ENCODE data around the gene PER2.
A peak's percentile ranks its signal among the peaks of the same experiment; 100 is the strongest.

PER2 gene

DNA sequence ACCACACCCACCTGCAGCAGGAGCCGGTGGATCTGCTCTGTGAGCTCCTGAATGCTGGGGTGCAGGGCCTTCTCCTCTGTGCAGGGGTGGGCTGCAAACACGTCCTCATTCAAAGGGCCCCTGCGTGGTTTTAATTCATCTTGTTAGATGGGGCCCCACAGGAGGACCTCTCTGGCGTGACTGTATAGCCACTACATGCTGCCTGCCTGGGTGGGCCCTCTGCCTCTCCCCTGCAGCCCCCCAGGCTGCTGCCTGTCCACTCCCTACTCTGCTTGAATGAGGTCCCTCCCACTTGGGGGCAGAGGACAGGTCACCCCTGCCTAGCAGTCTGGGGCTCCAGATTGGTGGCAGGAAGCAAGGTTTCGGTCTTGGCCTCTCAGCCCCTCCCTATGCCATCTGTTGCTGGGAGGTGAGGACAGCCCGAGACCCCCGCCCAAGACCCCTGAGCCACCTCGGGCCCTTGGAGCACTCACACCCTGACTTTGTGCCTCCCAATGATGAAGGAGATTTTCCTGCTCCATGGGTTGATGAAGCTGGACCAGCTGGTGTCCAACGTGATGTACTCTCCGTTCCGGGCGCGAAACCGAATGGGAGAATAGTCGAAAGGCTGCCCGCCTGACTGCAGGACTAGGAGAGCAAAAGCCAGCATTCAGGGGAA is 26.6 kb downstream of the PER2 start:
- no peak overlapping the region for H3K4me3 ChIP-seq (ENCODE audit: low read depth, low read length)
- TF ChIP-seq, protein P1, sequence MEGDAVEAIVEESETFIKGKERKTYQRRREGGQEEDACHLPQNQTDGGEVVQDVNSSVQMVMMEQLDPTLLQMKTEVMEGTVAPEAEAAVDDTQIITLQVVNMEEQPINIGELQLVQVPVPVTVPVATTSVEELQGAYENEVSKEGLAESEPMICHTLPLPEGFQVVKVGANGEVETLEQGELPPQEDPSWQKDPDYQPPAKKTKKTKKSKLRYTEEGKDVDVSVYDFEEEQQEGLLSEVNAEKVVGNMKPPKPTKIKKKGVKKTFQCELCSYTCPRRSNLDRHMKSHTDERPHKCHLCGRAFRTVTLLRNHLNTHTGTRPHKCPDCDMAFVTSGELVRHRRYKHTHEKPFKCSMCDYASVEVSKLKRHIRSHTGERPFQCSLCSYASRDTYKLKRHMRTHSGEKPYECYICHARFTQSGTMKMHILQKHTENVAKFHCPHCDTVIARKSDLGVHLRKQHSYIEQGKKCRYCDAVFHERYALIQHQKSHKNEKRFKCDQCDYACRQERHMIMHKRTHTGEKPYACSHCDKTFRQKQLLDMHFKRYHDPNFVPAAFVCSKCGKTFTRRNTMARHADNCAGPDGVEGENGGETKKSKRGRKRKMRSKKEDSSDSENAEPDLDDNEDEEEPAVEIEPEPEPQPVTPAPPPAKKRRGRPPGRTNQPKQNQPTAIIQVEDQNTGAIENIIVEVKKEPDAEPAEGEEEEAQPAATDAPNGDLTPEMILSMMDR (IDR thresholded peaks at IDR 0.05; ENCODE audit: low read depth, low read length): no peak

GRCh38 chr2:238260883-238261282 is 27.5 kb downstream of the PER2 start:
- TF ChIP-seq, protein P1 (IDR thresholded peaks at IDR 0.05; ENCODE audit: low read depth, low read length): no peak
- no peak overlapping the region for H3K4me3 ChIP-seq (ENCODE audit: low read depth, low read length)

- TF ChIP-seq, protein P1 (IDR thresholded peaks at IDR 0.05; ENCODE audit: low read depth, low read length): 0 out of 2 replicates have a peak, but pooled peaks have one; percentile 5
Measured at GRCh38 chr2:238259061-238260020, 29.1 kb downstream of the PER2 start.

DNA sequence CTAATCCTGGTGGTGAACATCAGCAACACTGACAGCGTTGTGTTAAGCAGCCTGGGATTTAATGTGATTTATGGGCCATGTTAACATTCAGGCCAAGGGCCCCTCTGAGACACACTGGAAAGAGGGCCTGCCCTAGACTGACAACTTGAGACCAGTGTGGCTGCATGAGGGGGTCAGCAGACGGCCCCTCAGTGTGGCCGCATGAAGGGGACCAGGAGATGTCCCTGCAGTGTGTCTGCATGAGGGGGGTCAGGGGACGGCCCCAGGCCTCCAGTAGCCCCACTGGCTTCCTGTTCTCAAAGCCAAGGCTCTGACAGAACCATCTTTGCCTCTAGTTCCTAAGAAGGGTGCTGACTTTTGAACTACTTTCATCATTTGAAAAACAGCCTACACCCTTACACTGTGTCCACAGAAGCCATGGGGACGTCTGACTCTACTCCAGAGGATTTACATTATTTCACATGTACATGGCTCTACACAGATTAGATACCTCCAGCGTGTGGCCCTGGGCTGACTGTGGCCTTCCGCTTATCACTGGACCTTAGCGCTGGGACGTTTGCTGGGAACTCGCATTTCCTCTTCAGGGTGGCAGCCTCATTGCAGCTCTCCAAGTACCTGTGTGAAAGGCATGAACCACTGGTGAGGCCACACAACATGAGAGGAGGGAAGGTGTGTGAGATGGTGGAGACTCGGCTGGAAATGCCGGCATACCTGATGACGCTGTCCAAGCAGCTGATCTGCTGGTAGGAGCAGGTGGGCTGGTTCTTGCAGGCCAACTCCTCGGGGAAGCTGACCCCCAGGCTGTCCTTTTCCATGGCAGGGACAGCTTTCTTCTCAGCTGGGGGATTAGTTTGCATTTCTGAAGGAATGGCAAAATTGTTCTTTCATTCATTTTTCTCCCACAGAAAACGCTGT is 30.4 kb downstream of the PER2 start:
- TF ChIP-seq, protein P1 (IDR thresholded peaks at IDR 0.05; ENCODE audit: low read depth, low read length): no peak
- no peak overlapping the region for H3K4me3 ChIP-seq (ENCODE audit: low read depth, low read length)

More at GRCh38 chr2:238259061-238260020, 29.1 kb downstream of the PER2 start:
- H3K4me3 ChIP-seq (ENCODE audit: low read depth, low read length): no peak overlapping the region

GRCh38 chr2:238256594-238257104 is 31.8 kb downstream of the PER2 start:
- TF ChIP-seq, protein P1 (IDR thresholded peaks at IDR 0.05; ENCODE audit: low read depth, low read length): peak; percentile 65
- no peak overlapping the region for H3K4me3 ChIP-seq (ENCODE audit: low read depth, low read length)

GRCh38 chr2:238256111-238256510 is 32.3 kb downstream of the PER2 start:
- TF ChIP-seq, protein P1 (IDR thresholded peaks at IDR 0.05; ENCODE audit: low read depth, low read length): no peak
- H3K4me3 ChIP-seq (ENCODE audit: low read depth, low read length): no peak overlapping the region
